Keratinocyte (primary cell): ENCODE data around the gene BEST2. TPM values are rescaled to one million over a fixed set of nuclear protein-coding genes. Genes with fewer than 3 reads are reported as not detected.

Source experiments
- DNase-seq: peaks from one replicate; pipeline ENCODE4 v3.0.0-alpha.2; 2011; ENCODE audit warnings: low read depth, missing footprints, low spot score
- FAIRE-seq: peaks from 2 replicates; lab custom pipeline; 2011; peaks lifted over from hg19 to GRCh38; lab: Jason Lieb, UNC
- H2AFZ ChIP-seq: 2 replicates; pipeline ENCODE4 v1.6.0; 2012; ENCODE audit warnings: low read length, control low read depth, inconsistent platforms; ENCODE audit not compliant: control insufficient read depth
- H3K27ac ChIP-seq: 2 replicates; pipeline ENCODE4 v1.5.1; 2011; ENCODE audit warnings: low read length; ENCODE audit not compliant: control insufficient read depth, insufficient read depth
- H3K27me3 ChIP-seq: 3 replicates; pipeline ENCODE4 v1.6.0; 2011; ENCODE audit warnings: low read length; ENCODE audit not compliant: control insufficient read depth, insufficient read depth; ENCODE audit errors: extremely low read depth
- H3K36me3 ChIP-seq, 2 experiments: 2 replicates in 1 of 2; 3 replicates in 1 of 2; pipeline ENCODE4 v1.5.1; 2011; ENCODE audit warnings: low read length in 2 of 2, mild to moderate bottlenecking in 1 of 2; ENCODE audit not compliant: control insufficient read depth in 2 of 2, insufficient read depth in 2 of 2; ENCODE audit errors: extremely low read depth in 1 of 2
- H3K4me1 ChIP-seq: 3 replicates; pipeline ENCODE4 v1.5.1; 2011; ENCODE audit warnings: low read length; ENCODE audit not compliant: control insufficient read depth, insufficient read depth; ENCODE audit errors: extremely low read depth
- H3K4me2 ChIP-seq: 3 replicates; pipeline ENCODE4 v1.6.0; 2011; ENCODE audit warnings: low read depth, low read length; ENCODE audit not compliant: control insufficient read depth, insufficient read depth; ENCODE audit errors: extremely low read depth
- H3K4me3 ChIP-seq, 3 experiments: fragments of 200-600 bp in 1 of 3; sonication (generic) in 1 of 3; 2 replicates in 2 of 3; 3 replicates in 1 of 3; pipeline ENCODE4 v1.5.1; 2011 to 2016; ENCODE audit warnings: low read length in 3 of 3, mild to moderate bottlenecking in 3 of 3, control low read depth in 2 of 3, inconsistent platforms in 1 of 3, low read depth in 1 of 3, mixed read lengths in 1 of 3, mixed run types in 1 of 3, moderate library complexity in 1 of 3; ENCODE audit not compliant: control insufficient read depth in 2 of 3, insufficient read depth in 2 of 3; ENCODE audit errors: extremely low read depth in 1 of 3
- H3K79me2 ChIP-seq: 2 replicates; pipeline ENCODE4 v1.6.0; 2012; ENCODE audit warnings: low read length; ENCODE audit not compliant: control insufficient read depth, insufficient read depth
- H3K9ac ChIP-seq: 3 replicates; pipeline ENCODE4 v1.6.0; 2011; ENCODE audit warnings: low read length; ENCODE audit not compliant: control insufficient read depth, insufficient read depth; ENCODE audit errors: extremely low read depth
- H3K9me1 ChIP-seq: 3 replicates; pipeline ENCODE4 v1.6.0; 2011; ENCODE audit warnings: low read length; ENCODE audit not compliant: control insufficient read depth, insufficient read depth; ENCODE audit errors: extremely low read depth
- H3K9me3 ChIP-seq: 2 replicates; pipeline ENCODE4 v1.5.1; 2012; ENCODE audit warnings: low read depth, low read length; ENCODE audit not compliant: control insufficient read depth
- H4K20me1 ChIP-seq: 3 replicates; pipeline ENCODE4 v1.6.0; 2011; ENCODE audit warnings: low read length; ENCODE audit not compliant: control insufficient read depth, insufficient read depth; ENCODE audit errors: extremely low read depth
- CTCF ChIP-seq, 3 experiments: IDR thresholded peaks in 1 of 3; conservative IDR thresholded peaks in 1 of 3; optimal IDR thresholded peaks in 1 of 3; 2 replicates in 2 of 3; 3 replicates in 1 of 3; pipeline versions ENCODE3 to v1.5.1; 2011; ENCODE audit warnings: low read length in 3 of 3, mild to moderate bottlenecking in 3 of 3, moderate library complexity in 2 of 3, control low read depth in 1 of 3, inconsistent platforms in 1 of 3; ENCODE audit not compliant: insufficient read depth in 2 of 3; ENCODE audit errors: extremely low read depth in 1 of 3
- EZH2 ChIP-seq: IDR thresholded peaks from one replicate; pipeline ENCODE4 v1.6.1; 2012; ENCODE audit warnings: inconsistent platforms, mild to moderate bottlenecking, low read length, moderate library complexity
- dilution Hi-C: fragments of 300-500 bp; cut with MboI; formaldehyde crosslinking; loops from one replicate; pipeline ENCODE4 v1.7.0; 2020; ENCODE audit warnings: low sequenced_read_pairs; ENCODE audit not compliant: extremely low pct_ligation_motif_present
- polyA plus RNA-seq, 5 experiments: library from polyadenylated mRNA; depleted of rRNA in 3 of 5; stranded (reverse) in 3 of 5; stranded (forward) in 1 of 5; unstranded in 1 of 5; fragments of >200 nt; gene quantifications; 1 replicate in 1 of 5; 2 replicates in 3 of 5; 3 replicates in 1 of 5; pipeline versions ENCODE4 v1.2.1 to v1.2.3, GENCODE V29; 2011 to 2012; ENCODE audit warnings: missing spikeins in 2 of 5, low read depth in 1 of 5, low replicate concordance in 1 of 5

The BEST2 gene
- polyA plus RNA-seq, 1 donor (not counting 4 experiments of a cell fraction or from before 2014, with no cell fraction given), result not detected

GRCh38 chr19:12763100-12763499, 11.5 kb downstream of the BEST2 start:
- Histone ChIP-seq H3K4me2 (no peak overlapping the region), H4K20me1 (peaks cover 3% of the 10 kb centered on the region), H3K36me3 (peaks cover 7 to 28% of the 10 kb centered on the region in 2 experiments), H3K9ac (no peak overlapping the region), H3K9me3 (no peaks in the 10 kb centered on the region), H3K4me3 (no peak overlapping the region), H3K27me3 (no peaks in the 10 kb centered on the region), H3K4me1 (no peaks in the 10 kb centered on the region), H3K9me1 (no peaks in the 10 kb centered on the region), H3K27ac (no peak overlapping the region), H3K79me2 (no peaks in the 10 kb centered on the region), H2AFZ (no peak overlapping the region)
- DNase-seq (no peak), FAIRE-seq (no peak)
- TF ChIP-seq EZH2 (no peak), CTCF (optimal IDR thresholded peaks at IDR 0.05 in 1 of 3, IDR thresholded peaks at IDR 0.05 in 1 of 3, conservative IDR thresholded peaks at IDR 0.05 in 1 of 3; ENCODE audit: extremely low read depth in 1 of 3, insufficient read depth in 2 of 3, low read length in 3 of 3) (no peak)
- dilution Hi-C loops, result no loop called here

GRCh38 chr19:12764698-12765097, 13.1 kb downstream of the BEST2 start:
- Histone ChIP-seq H3K27me3 (no peaks in the 10 kb centered on the region), H3K79me2 (no peaks in the 10 kb centered on the region), H4K20me1 (peaks cover 3% of the 10 kb centered on the region), H3K4me1 (no peaks in the 10 kb centered on the region), H3K9me1 (no peaks in the 10 kb centered on the region), H3K27ac (no peak overlapping the region), H2AFZ (no peak overlapping the region), H3K9ac (no peak overlapping the region), H3K9me3 (no peaks in the 10 kb centered on the region), H3K36me3 (peaks cover 7 to 28% of the 10 kb centered on the region in 2 experiments), H3K4me2 (no peak overlapping the region), H3K4me3 (no peak overlapping the region)
- no peak for DNase-seq
- FAIRE-seq, result no peak
- TF ChIP-seq EZH2, result no peak
- TF ChIP-seq CTCF (optimal IDR thresholded peaks at IDR 0.05 in 1 of 3, IDR thresholded peaks at IDR 0.05 in 1 of 3, conservative IDR thresholded peaks at IDR 0.05 in 1 of 3; ENCODE audit: extremely low read depth in 1 of 3, insufficient read depth in 2 of 3, low read length in 3 of 3), result no peak
- dilution Hi-C loops, result no loop called here
